Osteoblast (primary cell): ENCODE measurements around the gene AMPD1. TPM values are rescaled to one million over a fixed set of nuclear protein-coding genes. Genes with fewer than 3 reads are reported as not detected.

Source experiments
- DNase-seq: peaks from one replicate; pipeline ENCODE4 v3.0.0; 2011; ENCODE audit warnings: low spot score, mixed read lengths; ENCODE audit not compliant: insufficient read length; ENCODE audit errors: missing footprints
- H2AFZ ChIP-seq: 2 replicates; pipeline ENCODE4 v1.6.0; 2011; ENCODE audit warnings: mild to moderate bottlenecking, low read length
- H3K27ac ChIP-seq: 2 replicates; pipeline ENCODE4 v1.5.1; 2011; ENCODE audit warnings: mild to moderate bottlenecking, low read depth, low read length, moderate library complexity
- H3K27me3 ChIP-seq: 2 replicates; pipeline ENCODE4 v1.6.0; 2012; ENCODE audit warnings: mild to moderate bottlenecking, control low read depth, inconsistent platforms, low read length, moderate library complexity; ENCODE audit not compliant: insufficient read depth
- H3K36me3 ChIP-seq: 2 replicates; pipeline ENCODE4 v1.5.1; 2011; ENCODE audit warnings: mild to moderate bottlenecking, low read length, control low read depth, moderate library complexity; ENCODE audit not compliant: insufficient read depth
- H3K4me1 ChIP-seq: 2 replicates; pipeline ENCODE4 v1.5.1; 2011; ENCODE audit warnings: mild to moderate bottlenecking, low read length, control low read depth, moderate library complexity; ENCODE audit not compliant: insufficient read depth
- H3K4me2 ChIP-seq: 2 replicates; pipeline ENCODE4 v1.6.0; 2011; ENCODE audit warnings: mild to moderate bottlenecking, low read length; ENCODE audit not compliant: insufficient read depth
- H3K4me3 ChIP-seq: fragments of 200-600 bp; sonication (generic); 3 replicates; pipeline ENCODE4 v1.5.1; 2012; ENCODE audit warnings: mild to moderate bottlenecking, low read length, inconsistent platforms; ENCODE audit not compliant: insufficient read depth
- H3K79me2 ChIP-seq: 2 replicates; pipeline ENCODE4 v1.6.0; 2012; ENCODE audit warnings: mild to moderate bottlenecking, low read length, control low read depth, inconsistent platforms; ENCODE audit not compliant: insufficient read depth
- H3K9me3 ChIP-seq: 2 replicates; pipeline ENCODE4 v1.5.1; 2011; ENCODE audit warnings: low read depth, low read length, control low read depth
- H4K20me1 ChIP-seq: 2 replicates; pipeline ENCODE4 v1.6.0; 2012; ENCODE audit warnings: mild to moderate bottlenecking, low read length, control low read depth; ENCODE audit not compliant: insufficient read depth
- total RNA-seq: library from RNA; depleted of rRNA; stranded (reverse); fragments of >200 nt; gene quantifications from 2 replicates; pipeline ENCODE4 v1.2.3, GENCODE V29; 2012
- TF ChIP-seq, protein P1 (sequence below): IDR thresholded peaks from 2 replicates; pipeline ENCODE4 v1.5.1; 2011; ENCODE audit warnings: mild to moderate bottlenecking, low read depth, low read length, moderate library complexity; ENCODE audit errors: extremely low read depth

The AMPD1 gene
- total RNA-seq, 1 donor: not detected

DNA sequence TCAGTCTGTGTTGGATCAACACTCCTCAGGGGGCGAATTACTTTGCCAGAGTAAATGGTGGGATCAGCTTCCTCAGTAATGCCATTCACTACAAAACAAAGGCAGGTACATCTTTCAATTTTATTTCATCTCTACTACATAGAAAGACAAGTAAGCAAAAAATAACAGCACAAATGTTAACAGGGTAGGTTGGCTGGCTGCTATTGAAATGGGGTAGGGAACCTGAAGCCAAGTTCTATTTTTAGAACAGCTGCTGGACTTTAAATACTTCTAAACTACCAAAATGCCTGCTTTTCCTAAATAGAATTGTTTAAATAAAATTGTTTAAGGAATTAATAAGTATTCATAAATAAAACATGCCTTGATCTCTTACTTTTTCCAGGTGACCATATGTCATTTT is 28.6 kb upstream of the AMPD1 start:
- TF ChIP-seq, protein P1, sequence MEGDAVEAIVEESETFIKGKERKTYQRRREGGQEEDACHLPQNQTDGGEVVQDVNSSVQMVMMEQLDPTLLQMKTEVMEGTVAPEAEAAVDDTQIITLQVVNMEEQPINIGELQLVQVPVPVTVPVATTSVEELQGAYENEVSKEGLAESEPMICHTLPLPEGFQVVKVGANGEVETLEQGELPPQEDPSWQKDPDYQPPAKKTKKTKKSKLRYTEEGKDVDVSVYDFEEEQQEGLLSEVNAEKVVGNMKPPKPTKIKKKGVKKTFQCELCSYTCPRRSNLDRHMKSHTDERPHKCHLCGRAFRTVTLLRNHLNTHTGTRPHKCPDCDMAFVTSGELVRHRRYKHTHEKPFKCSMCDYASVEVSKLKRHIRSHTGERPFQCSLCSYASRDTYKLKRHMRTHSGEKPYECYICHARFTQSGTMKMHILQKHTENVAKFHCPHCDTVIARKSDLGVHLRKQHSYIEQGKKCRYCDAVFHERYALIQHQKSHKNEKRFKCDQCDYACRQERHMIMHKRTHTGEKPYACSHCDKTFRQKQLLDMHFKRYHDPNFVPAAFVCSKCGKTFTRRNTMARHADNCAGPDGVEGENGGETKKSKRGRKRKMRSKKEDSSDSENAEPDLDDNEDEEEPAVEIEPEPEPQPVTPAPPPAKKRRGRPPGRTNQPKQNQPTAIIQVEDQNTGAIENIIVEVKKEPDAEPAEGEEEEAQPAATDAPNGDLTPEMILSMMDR: no peak
- Histone ChIP-seq H3K4me3 (no peak overlapping the region), H3K79me2 (peaks cover 22% of the 10 kb centered on the region), H2AFZ (no peak overlapping the region), H3K27me3 (no peaks in the 10 kb centered on the region), H3K9me3 (no peaks in the 10 kb centered on the region), H3K36me3 (peaks cover 91% of the 10 kb centered on the region), H4K20me1 (peaks cover 5% of the 10 kb centered on the region), H3K4me1 (peaks cover 15% of the 10 kb centered on the region), H3K4me2 (no peak overlapping the region), H3K27ac (peak overlapping the region; percentile 12)
- no peak for DNase-seq

DNA sequence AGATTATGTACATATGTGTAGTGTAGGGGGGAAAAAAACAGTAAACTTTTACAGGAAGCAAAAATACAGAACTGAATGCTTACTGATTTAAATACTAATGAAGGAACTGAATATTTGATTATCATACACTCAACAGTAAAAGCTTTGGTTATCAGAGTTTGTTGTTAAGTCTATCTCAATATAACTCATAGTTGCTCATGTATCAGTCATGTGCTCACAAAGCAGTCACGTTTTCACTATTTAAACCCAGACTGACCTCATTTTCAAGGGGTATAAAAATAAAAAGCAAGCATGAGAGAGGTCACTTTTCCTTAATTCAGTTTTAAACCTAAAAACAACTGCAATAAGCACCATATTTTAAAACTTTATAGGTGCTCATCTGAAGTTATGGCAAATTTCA is 28.1 kb upstream of the AMPD1 start:
- Histone ChIP-seq H2AFZ (no peak overlapping the region), H3K9me3 (no peaks in the 10 kb centered on the region), H4K20me1 (peaks cover 7% of the 10 kb centered on the region), H3K79me2 (peaks cover 19% of the 10 kb centered on the region), H3K27ac (peak overlapping the region; percentile 12), H3K27me3 (no peaks in the 10 kb centered on the region), H3K4me2 (no peak overlapping the region), H3K4me3 (no peak overlapping the region), H3K36me3 (peaks cover 91% of the 10 kb centered on the region), H3K4me1 (peaks cover 20% of the 10 kb centered on the region)
- DNase-seq: no peak
- TF ChIP-seq, protein P1: no peak

DNA sequence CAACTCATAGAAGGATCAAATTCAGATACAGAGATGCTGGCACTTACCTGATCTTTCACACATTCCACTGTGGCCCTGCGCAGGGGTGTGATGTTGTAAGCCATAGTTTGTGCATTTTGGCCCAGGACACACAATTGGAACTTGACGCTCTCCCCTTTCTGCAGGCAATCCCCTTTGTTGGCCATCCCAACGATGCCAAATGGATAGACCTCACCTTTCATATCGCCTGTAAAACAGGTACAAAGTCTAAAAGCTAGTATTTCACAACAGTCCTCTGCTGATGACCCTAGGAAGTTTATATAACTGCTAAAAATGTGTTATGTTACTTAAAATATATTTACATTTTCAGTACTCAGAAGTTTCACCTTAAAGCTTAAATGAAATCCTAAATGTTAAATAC is 25.1 kb upstream of the AMPD1 start:
- Histone ChIP-seq H4K20me1 (peaks cover 4% of the 10 kb centered on the region), H3K4me2 (no peak overlapping the region), H3K36me3 (peaks cover 81% of the 10 kb centered on the region), H3K9me3 (no peaks in the 10 kb centered on the region), H3K27me3 (no peaks in the 10 kb centered on the region), H3K27ac (peak overlapping the region; percentile 91), H2AFZ (no peak overlapping the region), H3K4me1 (peaks cover 28% of the 10 kb centered on the region), H3K79me2 (peaks cover 16% of the 10 kb centered on the region), H3K4me3 (no peak overlapping the region)
- TF ChIP-seq, protein P1: no peak
- no peak for DNase-seq

DNA sequence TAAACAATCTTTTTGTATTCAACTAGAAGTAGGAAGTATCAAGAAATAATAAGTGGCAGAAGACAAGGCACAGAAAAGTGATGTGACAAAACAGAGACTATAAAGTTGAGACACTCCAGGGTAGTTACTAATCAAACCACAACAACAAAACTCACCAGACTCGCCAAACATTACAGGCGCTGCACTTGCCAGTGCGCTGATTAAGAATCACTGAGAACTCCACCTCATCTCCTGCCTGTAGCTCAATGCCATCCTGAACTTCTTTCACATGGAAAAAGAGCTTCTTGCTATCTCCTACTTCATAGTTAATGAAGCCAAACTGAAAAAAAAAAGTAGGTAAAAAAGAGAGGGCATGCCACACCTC is 24.1 kb upstream of the AMPD1 start:
- Histone ChIP-seq H3K4me2 (peak overlapping the region; percentile 7), H2AFZ (no peak overlapping the region), H3K9me3 (no peaks in the 10 kb centered on the region), H3K4me1 (peaks cover 32% of the 10 kb centered on the region), H3K36me3 (peaks cover 76% of the 10 kb centered on the region), H3K4me3 (no peak overlapping the region), H3K27me3 (no peaks in the 10 kb centered on the region), H3K79me2 (peaks cover 24% of the 10 kb centered on the region), H4K20me1 (peaks cover 4% of the 10 kb centered on the region), H3K27ac (peak overlapping the region; percentile 91)
- DNase-seq: peak; percentile 46
- TF ChIP-seq, protein P1: no peak
